WTC11 (cell line): Measurements from ENCODE around the gene ZNF14.

Experiments
- TEAD4 ChIP-seq: sonication (generic); formaldehyde crosslinking; IDR thresholded peaks from 2 replicates; pipeline ENCODE4 v1.8.0; 2022; ENCODE audit warnings: mild to moderate bottlenecking, missing genetic modification reagents
- ZNF232 ChIP-seq: sonication (generic); formaldehyde crosslinking; IDR thresholded peaks from 2 replicates; pipeline ENCODE4 v1.8.0; 2022; ENCODE audit warnings: mild to moderate bottlenecking, missing genetic modification reagents
- TF ChIP-seq, protein P1 (sequence below): sonication (generic); formaldehyde crosslinking; IDR thresholded peaks from 2 replicates; pipeline ENCODE4 v1.8.1; 2023; ENCODE audit warnings: mild to moderate bottlenecking, missing genetic modification reagents, moderate library complexity
- TF ChIP-seq, protein P2 (sequence below): fragments of 250-450 bp; sonication (Bioruptor Pico); IDR thresholded peaks from 2 replicates; pipeline ENCODE4 v2.1.2; 2022; ENCODE audit warnings: mild to moderate bottlenecking, moderate library complexity
- TF ChIP-seq, protein P3 (sequence below): sonication (generic); formaldehyde crosslinking; IDR thresholded peaks from 2 replicates; pipeline ENCODE4 v1.8.1; 2023; ENCODE audit warnings: mild to moderate bottlenecking, missing genetic modification reagents, moderate library complexity
- TF ChIP-seq, protein P4 (sequence below): fragments of 200-600 bp; IDR thresholded peaks from 2 replicates; pipeline ENCODE4 v1.8.0; 2022; ENCODE audit warnings: antibody characterized with exemption

DNA sequence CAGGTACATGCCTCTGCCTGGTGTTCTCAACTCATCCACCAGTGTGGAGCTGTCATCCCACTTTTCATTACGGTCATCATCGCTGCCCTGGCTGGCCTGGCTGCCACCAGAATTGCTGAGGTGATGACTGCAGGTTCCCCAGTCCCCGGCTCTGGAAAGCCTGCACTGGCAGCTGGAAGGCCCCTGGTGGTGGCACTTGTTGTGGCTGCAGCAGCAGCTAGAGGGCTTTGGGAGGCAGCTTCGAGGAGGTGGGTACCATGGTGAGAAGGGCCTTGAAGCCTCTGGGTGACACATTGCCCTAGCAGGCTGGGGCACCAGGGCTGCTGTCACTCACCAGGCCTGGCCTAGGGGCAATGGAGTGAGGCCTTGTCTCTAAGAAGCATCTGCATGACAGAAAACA, 25.3 kb upstream of the ZNF14 start:
- TF ChIP-seq, protein P1, sequence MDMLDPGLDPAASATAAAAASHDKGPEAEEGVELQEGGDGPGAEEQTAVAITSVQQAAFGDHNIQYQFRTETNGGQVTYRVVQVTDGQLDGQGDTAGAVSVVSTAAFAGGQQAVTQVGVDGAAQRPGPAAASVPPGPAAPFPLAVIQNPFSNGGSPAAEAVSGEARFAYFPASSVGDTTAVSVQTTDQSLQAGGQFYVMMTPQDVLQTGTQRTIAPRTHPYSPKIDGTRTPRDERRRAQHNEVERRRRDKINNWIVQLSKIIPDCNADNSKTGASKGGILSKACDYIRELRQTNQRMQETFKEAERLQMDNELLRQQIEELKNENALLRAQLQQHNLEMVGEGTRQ (CRISPR knock-in tag), result no peak
- no peak for TF ChIP-seq ZNF232
- no peak for TF ChIP-seq TEAD4 (CRISPR knock-in tag)
- TF ChIP-seq, protein P2, sequence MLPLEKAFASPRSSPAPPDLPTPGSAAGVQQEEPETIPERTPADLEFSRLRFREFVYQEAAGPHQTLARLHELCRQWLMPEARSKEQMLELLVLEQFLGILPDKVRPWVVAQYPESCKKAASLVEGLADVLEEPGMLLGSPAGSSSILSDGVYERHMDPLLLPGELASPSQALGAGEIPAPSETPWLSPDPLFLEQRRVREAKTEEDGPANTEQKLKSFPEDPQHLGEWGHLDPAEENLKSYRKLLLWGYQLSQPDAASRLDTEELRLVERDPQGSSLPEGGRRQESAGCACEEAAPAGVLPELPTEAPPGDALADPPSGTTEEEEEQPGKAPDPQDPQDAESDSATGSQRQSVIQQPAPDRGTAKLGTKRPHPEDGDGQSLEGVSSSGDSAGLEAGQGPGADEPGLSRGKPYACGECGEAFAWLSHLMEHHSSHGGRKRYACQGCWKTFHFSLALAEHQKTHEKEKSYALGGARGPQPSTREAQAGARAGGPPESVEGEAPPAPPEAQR, result no peak
- TF ChIP-seq, protein P3, sequence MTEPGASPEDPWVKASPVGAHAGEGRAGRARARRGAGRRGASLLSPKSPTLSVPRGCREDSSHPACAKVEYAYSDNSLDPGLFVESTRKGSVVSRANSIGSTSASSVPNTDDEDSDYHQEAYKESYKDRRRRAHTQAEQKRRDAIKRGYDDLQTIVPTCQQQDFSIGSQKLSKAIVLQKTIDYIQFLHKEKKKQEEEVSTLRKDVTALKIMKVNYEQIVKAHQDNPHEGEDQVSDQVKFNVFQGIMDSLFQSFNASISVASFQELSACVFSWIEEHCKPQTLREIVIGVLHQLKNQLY (CRISPR knock-in tag), result no peak
- TF ChIP-seq, protein P4, sequence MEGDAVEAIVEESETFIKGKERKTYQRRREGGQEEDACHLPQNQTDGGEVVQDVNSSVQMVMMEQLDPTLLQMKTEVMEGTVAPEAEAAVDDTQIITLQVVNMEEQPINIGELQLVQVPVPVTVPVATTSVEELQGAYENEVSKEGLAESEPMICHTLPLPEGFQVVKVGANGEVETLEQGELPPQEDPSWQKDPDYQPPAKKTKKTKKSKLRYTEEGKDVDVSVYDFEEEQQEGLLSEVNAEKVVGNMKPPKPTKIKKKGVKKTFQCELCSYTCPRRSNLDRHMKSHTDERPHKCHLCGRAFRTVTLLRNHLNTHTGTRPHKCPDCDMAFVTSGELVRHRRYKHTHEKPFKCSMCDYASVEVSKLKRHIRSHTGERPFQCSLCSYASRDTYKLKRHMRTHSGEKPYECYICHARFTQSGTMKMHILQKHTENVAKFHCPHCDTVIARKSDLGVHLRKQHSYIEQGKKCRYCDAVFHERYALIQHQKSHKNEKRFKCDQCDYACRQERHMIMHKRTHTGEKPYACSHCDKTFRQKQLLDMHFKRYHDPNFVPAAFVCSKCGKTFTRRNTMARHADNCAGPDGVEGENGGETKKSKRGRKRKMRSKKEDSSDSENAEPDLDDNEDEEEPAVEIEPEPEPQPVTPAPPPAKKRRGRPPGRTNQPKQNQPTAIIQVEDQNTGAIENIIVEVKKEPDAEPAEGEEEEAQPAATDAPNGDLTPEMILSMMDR, result no peak
